Fibroblast of skin of left biceps (primary cell): ENCODE results near the gene CENPP.
"Not testable (repeated sequence)": the region's sequence is repeated elsewhere in the genome, so short reads cannot be mapped to it uniquely, and the experiment has no call there.

Experiments used
- DNase-seq, 2 experiments: peaks; one replicate each; pipeline ENCODE4 v3.0.0-alpha.2; 2013; ENCODE audit warnings: low read depth in 2 of 2

The CENPP gene

DNA sequence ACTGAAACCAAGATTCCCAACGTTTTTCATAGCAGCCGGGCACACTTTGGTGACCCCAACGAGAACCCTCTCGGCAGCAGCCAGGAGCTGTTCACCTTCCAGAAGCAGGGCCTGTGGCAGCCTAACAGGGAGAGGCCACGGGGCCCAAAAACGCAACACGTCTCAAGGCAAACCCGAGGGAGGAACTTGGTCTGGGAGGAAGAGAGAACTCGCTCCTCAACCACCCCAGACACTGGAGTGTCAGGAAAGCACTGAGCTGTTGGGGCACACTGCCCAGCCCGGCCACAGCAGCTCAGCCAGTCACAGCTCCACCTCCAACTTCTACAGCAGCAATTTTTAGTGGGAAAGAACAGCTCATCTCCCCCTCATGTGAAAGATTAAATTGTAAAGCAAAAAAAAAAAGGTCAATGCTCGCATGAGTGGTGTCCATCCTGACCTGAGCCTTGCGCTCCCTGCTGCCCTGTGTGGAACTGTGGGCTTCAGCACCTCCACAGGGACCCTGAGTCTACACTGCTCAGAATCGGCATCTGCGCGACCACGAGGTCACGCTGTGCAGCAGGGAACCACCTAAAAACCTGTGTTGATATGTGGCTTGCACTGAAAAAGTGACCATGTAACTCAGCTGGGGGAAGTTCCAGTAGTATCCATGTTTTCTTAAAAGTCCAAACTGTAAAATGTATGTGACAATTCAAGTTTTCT lies 289.2 kb downstream of the CENPP start:
- no peak for DNase-seq

DNA sequence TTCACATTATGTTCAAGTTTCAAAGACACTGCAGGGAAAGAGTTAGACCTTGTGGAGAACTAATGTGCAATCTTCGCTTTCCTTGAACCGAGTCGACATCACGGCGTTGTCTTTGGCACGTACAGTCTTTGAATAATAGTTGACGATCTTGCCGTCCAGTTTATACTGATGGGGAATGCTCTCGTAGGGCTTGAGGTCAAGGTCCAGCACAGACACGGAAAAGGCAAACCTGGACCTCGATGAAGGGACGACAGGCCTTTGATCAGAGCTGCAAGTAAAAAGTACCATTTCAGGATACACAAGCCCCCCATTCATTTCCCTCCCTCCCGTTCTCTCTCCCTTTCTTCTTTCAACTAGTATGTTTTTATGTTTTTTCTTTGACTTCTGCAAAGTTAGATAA lies 290.0 kb downstream of the CENPP start:
- DNase-seq: no peak

DNA sequence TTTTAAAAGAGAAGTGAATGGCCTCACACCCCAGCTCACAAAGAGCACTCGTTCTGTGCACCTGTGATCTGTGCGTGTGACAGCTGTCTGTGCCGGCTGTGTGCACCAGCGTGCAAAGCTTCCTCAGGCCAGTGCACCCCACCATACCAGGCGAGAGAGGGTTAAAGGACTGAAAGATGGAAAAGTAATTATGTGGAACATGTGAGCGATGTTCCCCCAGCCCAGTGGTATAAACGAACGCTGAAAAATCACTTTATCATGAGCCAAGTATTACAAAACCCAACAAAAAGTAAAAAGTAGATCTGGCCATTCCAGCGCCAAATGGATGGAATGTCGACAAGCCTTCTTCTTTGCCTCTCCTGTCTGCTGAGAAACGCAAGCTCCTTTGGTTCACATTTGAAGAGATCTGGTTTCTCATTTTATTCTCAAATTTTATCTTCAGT lies 290.5 kb downstream of the CENPP start:
- no peak for DNase-seq

DNA sequence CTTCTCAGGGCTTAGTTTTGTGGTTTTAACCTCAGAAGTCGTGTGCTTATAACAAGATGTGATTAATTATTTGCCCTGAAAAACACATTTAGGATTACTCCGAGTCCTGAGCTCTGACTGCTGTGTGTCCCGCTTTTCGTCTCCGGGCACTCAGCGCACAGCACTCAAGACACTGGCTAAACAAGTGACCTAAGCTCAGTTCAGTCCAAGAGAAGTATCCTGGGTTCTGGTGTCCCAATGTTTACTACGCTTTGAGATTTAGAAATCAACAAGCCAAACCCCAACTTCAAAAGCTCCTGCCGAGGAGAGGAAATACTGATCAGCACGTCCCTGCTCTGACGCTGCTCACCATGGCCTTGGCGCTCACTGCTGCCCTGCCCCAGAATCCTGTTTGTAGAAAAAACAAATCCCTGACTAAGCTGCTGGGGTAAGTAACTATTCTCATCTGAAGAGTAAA lies 290.9 kb downstream of the CENPP start:
- no peak for DNase-seq

DNA sequence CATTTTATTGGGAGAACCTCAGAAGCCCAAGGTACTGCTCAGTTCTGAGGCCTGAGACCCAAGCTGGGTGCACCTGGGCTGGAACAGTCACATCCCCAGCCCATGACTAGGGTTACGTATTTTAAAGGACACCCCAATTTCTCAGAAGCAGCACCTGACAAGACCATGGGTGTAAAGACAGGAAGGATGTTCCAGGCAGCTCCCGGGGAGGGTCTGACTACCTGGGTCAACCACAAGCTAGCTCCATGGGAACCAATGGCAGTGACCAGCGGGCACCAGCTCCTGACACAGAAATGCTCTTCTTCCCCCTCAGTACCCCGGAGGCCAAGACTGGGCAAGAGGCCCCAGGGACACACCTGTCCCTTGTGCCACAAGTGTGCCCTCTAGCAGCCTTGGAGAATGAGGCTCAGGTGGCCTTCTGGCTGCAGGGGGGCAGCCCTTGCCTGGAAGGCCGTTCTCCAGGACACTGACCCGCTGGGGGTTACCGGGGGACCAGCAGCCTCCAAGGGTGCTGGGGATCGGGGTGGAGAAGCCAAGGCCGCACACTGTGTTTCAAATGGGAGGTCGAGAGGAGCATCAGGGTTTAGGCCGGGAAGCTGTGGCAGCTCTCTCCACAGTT lies 291.6 kb downstream of the CENPP start:
- no peak for DNase-seq

DNA sequence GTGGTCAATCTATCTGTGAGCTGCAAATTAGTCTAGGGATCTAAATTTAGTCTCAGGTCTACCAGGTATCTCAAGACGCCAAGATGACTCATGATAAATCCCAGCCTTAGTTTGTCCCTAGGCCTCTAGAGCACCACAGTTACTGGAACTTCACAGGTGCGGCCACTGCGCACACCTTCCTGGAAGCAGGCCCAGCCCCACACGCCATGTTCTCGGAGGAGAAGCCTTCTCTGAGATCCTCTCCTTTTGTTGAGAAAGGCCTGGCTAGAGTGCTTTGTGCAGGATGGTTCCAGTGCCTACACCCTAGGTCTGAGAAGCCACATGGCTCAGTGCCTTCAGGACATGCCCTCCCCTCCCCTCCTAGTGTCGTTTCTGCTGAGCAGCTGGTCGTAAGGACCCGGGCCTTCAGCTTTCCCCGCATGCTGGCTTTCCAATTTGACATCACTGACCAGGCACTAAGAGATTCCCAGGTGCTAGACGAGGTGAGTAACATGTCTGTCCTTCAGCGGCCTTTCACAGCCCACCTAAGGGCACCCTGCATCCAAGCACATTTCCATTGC lies 292.3 kb downstream of the CENPP start:
- no peak for DNase-seq

DNA sequence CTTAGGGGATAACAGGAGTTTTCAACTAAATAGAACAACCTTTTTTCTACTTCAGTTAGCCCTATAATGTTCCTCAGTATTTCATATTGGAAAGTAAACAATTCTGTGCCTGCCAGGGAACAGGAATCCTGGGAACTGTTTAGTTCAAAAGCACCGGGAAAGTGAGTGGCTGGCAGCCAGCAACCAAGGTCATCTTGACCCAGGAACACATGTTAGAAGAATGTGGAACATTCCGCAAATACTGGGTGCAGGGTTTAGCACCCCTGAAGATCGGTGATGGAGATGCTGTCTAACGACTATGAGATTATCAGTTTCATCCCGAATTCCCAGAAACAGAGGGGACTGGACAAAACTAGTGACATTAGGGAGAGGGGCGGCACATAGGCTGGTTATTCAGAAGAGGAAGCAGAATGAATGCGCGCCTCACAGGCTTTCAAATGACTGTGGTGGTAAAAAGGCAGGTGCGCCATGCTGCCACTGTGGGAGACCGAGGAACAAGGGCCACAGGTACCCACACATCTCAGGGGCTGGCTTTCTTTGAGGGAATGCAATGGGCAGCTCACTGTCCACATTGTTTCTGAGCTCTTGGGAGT lies 293.0 kb downstream of the CENPP start:
- DNase-seq: no peak

DNA sequence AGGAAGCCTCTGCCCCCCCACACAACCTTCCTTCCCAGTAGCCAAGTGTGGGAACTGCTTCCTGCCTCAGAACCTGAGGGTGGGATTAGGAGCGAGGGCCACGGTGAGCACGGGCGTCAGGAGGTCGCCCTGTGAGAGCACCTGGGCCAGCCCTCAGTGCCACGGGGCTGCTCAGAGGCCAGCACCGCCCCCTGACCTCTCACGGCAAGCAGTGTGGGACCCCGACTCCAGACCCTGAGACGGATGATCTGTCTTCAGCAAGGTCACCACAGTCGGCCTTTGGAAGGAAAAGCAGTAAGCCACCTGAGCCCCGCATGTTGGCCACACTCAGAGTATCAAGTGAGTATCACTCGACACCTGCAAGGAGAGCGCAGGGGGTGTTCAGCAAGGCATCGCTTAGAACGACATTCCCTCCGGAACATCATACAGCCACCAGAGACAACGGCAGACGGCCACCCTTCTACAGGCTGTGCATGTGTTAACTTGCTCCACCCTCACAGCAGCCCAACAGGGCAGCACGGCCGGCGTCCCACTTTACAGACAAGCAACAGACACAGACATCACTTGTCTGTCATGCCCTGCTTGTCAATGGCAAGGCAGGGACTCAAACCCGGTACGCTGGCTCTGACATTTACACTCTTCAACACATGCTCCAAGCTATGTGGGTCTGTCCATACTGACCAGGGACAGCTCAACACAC lies 294.0 kb downstream of the CENPP start:
- no peak for DNase-seq

DNA sequence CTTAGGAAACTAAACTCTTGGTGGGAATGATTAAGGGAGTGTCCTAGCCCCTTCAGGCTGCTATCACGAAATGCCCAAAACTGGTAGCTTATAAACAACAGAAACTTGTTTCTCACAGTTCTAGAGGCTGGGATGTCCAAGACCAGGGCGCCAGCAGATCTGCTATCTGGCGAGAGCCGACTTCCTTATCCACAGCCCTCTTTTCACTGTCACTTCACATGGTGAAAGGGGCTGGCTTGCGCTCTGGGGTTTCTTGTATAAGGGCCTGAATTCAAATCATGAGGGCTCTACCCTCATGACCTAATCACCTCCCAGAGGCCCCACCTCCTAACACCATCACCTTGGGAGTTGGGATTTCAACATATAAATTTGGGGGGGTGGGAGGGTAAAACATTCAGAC lies 295.1 kb downstream of the CENPP start:
- DNase-seq: no peak

DNA sequence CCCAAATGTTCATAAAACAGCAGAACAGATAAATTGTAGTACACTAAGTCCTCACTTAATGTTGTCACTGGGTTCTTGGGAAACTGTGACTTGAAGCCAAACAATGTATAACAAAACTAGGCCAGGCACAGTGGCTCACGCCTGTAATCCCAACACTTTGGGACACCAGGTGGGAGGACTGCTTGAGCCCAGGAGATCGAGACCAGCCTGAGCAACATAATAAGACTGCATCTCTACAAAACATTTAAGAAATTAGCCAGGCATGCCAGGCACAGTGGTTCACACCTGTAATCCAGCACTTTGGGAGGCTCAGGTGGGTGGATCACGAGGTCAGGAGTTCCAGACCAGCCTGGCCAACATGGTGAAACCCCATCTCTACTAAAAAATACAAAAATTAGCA lies 298.2 kb downstream of the CENPP start:
- not testable (repeated sequence) for DNase-seq

DNA sequence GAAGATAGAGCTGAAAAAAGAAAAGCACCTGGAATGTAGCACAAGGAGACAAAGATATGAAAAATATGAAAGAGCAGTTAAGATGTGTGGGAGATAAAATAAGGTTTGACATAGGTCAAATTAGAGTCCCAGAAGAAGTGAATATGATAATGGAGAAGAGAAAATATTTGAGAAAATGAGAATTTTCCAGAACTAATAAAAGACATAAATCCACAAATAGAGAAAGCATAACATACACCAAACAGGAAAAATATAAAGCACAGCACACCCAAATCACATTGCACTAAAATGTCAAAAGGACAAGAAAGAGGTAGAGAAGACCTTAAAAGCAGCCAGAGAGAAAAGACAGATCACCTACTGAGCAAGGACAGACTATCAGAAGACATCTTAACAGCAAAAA lies 300.7 kb downstream of the CENPP start:
- DNase-seq: no peak

DNA sequence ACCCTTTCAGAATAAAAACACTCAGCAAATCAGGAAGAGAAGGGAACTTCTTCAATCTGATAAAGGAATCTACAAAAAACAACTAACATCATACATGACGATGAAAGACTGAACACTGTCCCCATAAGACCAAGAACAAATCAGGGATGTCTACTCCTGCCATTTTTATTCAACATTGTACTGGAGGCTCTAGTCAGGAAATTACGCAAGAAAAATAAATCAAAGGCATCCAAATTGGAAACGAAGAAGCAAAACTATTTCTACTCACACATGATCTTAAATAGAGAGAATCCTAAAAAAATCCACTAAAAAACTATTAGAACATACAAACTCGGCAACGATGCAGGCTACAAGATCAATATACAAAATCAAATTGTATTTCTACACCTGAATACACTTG lies 301.9 kb downstream of the CENPP start:
- no peak for DNase-seq

DNA sequence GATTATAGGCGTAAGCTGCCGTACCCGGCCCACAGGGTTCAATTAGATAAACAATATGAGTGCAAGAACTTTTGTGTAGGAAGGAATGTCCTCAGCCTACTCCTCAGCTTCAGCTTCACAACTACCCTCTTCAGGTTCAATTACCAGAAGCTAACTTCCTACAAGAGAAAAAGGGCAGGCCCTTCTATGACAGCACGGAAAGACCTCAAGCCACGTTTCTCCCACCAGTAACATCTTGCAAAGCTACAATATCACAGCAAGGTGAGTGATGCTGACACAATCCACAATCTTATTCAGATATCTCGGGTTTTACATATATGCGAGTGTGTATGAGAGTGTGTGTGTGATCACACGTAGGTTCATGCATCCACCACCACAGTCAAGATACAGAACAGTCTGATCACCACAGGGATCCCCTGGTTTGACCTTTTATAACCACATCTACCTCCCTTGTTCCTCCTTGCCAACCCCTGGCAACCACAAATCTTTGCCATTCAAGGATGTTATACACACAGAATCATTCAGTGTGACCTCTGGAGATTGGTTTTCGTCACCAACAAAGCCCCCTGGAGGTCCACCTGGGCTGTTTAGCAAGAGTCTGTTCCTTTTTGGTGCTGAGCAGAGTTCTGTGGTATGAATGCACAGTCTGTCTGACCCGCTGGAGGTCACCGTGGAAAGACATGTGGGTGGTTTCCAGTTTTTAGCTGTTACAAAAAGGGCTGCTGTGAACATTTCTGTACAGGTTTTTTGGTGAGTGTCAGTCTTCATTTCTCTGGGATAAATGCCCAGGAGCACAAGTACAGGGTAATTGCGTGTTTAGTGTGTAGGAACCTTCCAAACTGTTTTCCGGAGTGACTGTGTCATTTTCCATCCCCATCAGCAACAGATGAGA lies 305.9 kb downstream of the CENPP start:
- no peak for DNase-seq

DNA sequence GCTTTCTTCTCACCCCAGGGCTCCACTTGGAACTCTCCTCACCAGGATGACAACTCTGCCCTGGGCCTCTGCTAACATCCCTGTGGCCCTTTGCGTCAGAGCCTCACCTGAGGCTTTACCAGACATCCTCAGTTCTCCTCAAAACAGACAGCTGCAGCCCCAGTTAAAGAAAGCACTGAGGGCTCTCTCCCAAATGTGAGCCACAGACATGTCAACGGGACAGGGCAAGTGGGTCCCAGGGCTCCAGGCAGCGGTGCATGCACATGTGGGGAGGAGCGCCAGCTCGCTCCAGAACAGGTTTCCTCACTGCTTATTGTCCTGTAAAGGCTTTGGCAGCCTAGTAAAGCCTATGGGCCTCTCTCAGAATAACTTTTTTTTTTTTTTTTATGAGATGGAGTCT lies 306.9 kb downstream of the CENPP start:
- no peak for DNase-seq

DNA sequence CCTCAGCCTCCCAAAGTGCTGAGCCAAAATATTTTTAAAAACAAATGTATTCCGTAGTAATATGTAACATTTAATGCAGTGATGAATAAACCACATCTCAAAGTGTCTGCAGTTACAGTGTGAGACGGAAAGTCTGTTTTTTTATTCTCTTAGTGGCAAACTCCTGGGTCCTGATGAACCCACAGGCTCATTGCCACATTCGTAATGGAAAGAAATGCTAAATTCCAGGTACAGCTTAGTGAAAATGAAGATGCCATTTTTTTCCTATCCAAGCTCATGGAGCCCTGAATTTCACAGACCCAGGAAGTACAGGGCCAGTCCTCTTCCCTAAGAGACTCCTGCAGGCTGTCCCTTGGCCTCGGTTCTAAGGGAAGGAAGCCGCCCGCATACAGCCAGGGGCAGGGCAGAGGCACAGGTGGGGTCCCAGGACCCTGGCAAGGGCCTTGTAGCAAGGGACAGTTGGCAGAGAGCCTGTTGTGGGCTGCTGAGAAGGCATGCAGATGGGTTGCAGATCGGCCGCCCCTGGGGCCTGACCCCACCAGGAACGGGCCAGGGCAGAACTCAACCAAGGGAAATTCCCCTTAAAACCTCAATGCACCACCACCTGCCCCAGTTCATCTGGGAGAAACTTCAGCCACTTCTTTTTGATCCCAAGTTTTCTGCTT lies 308.0 kb downstream of the CENPP start:
- no peak for DNase-seq

DNA sequence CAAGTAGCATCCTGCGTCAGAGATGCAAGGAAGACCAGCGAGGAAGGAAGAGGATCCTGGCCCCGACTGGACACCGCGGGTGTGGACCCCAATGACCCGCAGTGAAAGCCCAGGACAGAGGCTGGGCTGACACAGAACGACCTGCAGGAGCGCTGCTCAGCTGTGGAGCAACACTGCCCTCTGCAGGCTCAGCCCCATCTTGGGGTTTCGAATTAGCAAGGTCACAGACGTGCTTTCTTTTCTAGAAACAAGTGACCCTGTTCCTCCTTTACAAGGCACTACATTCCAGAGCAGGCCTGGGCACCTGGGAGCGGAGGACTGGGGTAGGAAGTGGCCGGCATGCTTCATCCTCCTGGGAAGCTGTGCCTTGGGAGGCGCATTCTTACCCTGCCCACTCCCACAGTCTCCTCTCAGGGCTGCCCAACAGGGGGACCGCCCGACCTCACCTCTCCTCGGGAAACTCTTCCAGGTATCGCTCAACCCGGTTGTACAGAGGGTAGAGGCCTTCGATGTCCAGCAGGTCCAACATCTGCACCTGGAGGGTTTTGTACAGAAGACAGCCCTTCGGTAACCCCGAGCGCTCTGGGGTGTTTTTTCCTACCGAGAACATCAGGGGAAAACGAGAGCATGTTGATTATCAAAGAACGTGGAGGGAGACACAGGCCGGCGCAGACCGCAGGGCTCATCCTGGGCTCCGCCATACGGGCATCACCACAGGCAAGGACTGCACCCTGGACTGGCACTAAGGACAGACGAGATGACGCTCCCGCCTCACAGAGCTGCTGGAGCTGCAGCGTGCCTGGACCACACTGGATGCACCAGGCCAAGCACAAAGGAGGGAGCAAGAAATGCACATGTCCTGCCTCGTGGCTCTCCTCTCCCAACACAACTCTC lies 309.2 kb downstream of the CENPP start:
- no peak for DNase-seq

DNA sequence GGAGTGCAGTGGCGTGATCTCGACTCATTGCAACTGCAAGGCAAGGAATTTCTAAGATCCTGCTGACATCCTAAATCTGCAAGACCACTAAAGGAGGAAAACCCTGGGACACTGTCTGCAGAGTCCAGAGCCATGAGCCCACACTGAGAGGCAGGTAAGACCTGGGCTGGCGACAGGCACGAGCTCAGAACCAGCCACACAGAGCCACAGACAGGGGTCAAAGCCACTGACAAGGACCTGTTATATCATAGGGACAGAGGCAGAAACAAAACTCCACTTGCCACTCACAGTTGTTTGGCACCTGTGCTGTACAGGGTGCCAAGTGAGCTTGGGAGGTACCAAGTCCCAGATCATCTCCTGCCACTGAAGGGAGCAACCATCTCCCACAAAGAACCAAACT lies 310.0 kb downstream of the CENPP start:
- DNase-seq: no peak

DNA sequence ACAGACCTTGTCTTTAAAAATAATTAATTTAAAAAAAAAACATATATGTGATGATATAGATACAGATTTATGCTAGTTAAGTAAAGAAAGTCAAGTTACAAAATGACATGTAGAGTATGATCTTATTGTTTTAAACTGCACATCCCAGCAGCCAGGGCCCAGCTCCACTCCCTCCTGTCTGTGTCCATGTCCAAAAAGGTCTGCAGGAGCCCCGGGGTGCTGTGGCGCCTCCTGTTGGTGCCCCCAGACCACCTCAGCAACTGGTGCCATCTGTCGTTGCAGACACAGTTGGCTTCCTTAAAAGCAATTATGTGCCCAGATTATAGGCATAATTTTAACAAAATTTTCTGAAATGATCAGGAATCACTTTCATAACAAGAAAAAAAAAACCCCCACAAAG lies 310.9 kb downstream of the CENPP start:
- no peak for DNase-seq

DNA sequence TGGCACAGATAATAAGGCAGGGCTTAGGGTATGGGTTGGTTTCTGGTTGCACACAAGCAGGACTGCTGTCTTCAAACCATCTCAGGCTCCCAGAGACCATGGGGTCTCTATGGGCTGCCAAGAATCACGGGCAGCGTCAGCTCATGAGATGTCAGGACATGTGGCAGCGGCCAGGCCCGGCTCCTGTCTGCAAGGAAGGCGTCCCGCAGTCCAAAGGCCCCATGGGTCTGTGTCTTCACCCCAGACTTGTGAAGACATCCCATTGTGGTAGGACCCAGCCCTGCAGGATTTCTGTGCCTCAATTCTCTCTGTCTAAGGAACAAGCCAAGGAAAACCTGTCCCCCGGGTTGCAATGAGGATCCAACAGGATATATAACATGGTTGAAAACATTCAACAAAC lies 311.6 kb downstream of the CENPP start:
- DNase-seq: no peak
